Measurements from ENCODE around the gene ZNF646.

ZNF646 gene

GRCh38 chr16:31085873-31086628 is 11.8 kb downstream of the ZNF646 start:
- no peak overlapping the region for H3K4me2 ChIP-seq (ENCODE audit: low read depth, low read length)
- DNase-seq = no peak

GRCh38 chr16:31086629-31086906 is 12.3 kb downstream of the ZNF646 start:
- H3K79me2 ChIP-seq (ENCODE audit: low read length) = peaks cover 2% of the 10 kb centered on the region; the same call in 1 of the 2 replicates
- no peaks in the 10 kb centered on the region for H3K4me1 ChIP-seq (ENCODE audit: low read length)
- TF ChIP-seq EZH2 (optimal IDR thresholded peaks at IDR 0.05; ENCODE audit: low read depth, low read length) (no peak), CTCF (IDR thresholded peaks at IDR 0.05; ENCODE audit: low read length) (no peak), EZH2phosphoT487 (IDR thresholded peaks at IDR 0.05; ENCODE audit: low read length) (no peak)
- H3K9ac ChIP-seq (ENCODE audit: low read length) = no peak overlapping the region
- H3F3A ChIP-seq (ENCODE audit: insufficient read depth, low read length) = 0 out of 2 replicates have a peak, but pooled peaks cover 4% of the 10 kb centered on the region
- H3K36me3 ChIP-seq (replicated peaks; ENCODE audit: insufficient read depth, low read length) = no peaks in the 10 kb centered on the region
- H3K9me2 ChIP-seq (replicated peaks; ENCODE audit: insufficient read depth, low read length) = no peaks in the 10 kb centered on the region
- no peaks in the 10 kb centered on the region for H3K27me3 ChIP-seq (replicated peaks; ENCODE audit: insufficient read depth, low read length)
- no peak overlapping the region for H3K4me3 ChIP-seq (ENCODE audit: low read length)
- no peaks in the 10 kb centered on the region for H4K20me1 ChIP-seq (ENCODE audit: insufficient read depth, low read length)
- H3K9me3 ChIP-seq (replicated peaks; ENCODE audit: insufficient read depth, low read length) = no peaks in the 10 kb centered on the region
- no peak overlapping the region for H3K4me2 ChIP-seq (ENCODE audit: low read depth, low read length)
- no peak overlapping the region for H2AFZ ChIP-seq (ENCODE audit: low read length)
- no peak overlapping the region for H3K27ac ChIP-seq (ENCODE audit: low read length)
- no peak for DNase-seq

More at GRCh38 chr16:31085873-31086628, 11.8 kb downstream of the ZNF646 start:
- H3K9me2 ChIP-seq (replicated peaks; ENCODE audit: insufficient read depth, low read length) = no peaks in the 10 kb centered on the region
- no peaks in the 10 kb centered on the region for H3K9me3 ChIP-seq (replicated peaks; ENCODE audit: insufficient read depth, low read length)
- H3K9ac ChIP-seq (ENCODE audit: low read length) = no peak overlapping the region
- no peaks in the 10 kb centered on the region for H3K36me3 ChIP-seq (replicated peaks; ENCODE audit: insufficient read depth, low read length)
- peaks cover 2% of the 10 kb centered on the region; the same call in 1 of the 2 replicates for H3K79me2 ChIP-seq (ENCODE audit: low read length)
- no peaks in the 10 kb centered on the region for H3K27me3 ChIP-seq (replicated peaks; ENCODE audit: insufficient read depth, low read length)
- no peaks in the 10 kb centered on the region for H3K4me1 ChIP-seq (ENCODE audit: low read length)
- H3K27ac ChIP-seq (ENCODE audit: low read length) = no peak overlapping the region
- no peak overlapping the region for H2AFZ ChIP-seq (ENCODE audit: low read length)
- TF ChIP-seq CTCF (IDR thresholded peaks at IDR 0.05; ENCODE audit: low read length) (no peak), EZH2 (optimal IDR thresholded peaks at IDR 0.05; ENCODE audit: low read depth, low read length) (no peak), EZH2phosphoT487 (IDR thresholded peaks at IDR 0.05; ENCODE audit: low read length) (no peak)
- H3K4me3 ChIP-seq (ENCODE audit: low read length) = no peak overlapping the region
- H3F3A ChIP-seq (ENCODE audit: insufficient read depth, low read length) = 0 out of 2 replicates have a peak, but pooled peaks cover 4% of the 10 kb centered on the region
- H4K20me1 ChIP-seq (ENCODE audit: insufficient read depth, low read length) = no peaks in the 10 kb centered on the region

GRCh38 chr16:31087481-31087880 is 13.3 kb downstream of the ZNF646 start:
- no peak for TF ChIP-seq EZH2 (optimal IDR thresholded peaks at IDR 0.05; ENCODE audit: low read depth, low read length)
- TF ChIP-seq CTCF (IDR thresholded peaks at IDR 0.05; ENCODE audit: low read length) = no peak
- no peak for TF ChIP-seq EZH2phosphoT487 (IDR thresholded peaks at IDR 0.05; ENCODE audit: low read length)
- Histone ChIP-seq H3K27me3 (replicated peaks; ENCODE audit: insufficient read depth, low read length) (no peaks in the 10 kb centered on the region), H3K4me3 (ENCODE audit: low read length) (no peak overlapping the region), H3K36me3 (replicated peaks; ENCODE audit: insufficient read depth, low read length) (no peaks in the 10 kb centered on the region), H3K9ac (ENCODE audit: low read length) (no peak overlapping the region), H3F3A (ENCODE audit: insufficient read depth, low read length) (no peaks in the 10 kb centered on the region), H3K27ac (ENCODE audit: low read length) (no peak overlapping the region), H3K9me2 (replicated peaks; ENCODE audit: insufficient read depth, low read length) (no peaks in the 10 kb centered on the region), H2AFZ (ENCODE audit: low read length) (no peak overlapping the region), H4K20me1 (ENCODE audit: insufficient read depth, low read length) (no peaks in the 10 kb centered on the region), H3K4me2 (ENCODE audit: low read depth, low read length) (no peak overlapping the region), H3K9me3 (replicated peaks; ENCODE audit: insufficient read depth, low read length) (no peaks in the 10 kb centered on the region), H3K4me1 (ENCODE audit: low read length) (no peaks in the 10 kb centered on the region), H3K79me2 (ENCODE audit: low read length) (peaks cover 4% of the 10 kb centered on the region)
- no peak for DNase-seq

Data from MM.1S (cell line).